IMR-90 (cell line): ENCODE data around the gene CAPN10. TPM values are rescaled to one million over a fixed set of nuclear protein-coding genes. Genes with fewer than 3 reads are reported as not detected.
A peak's percentile ranks its signal among the peaks of the same experiment; 100 is the strongest.

Experiments
- ATAC-seq: fragments of 200-7000 bp; cut with Tn5 transposase; 2 replicates; pipeline ENCODE4 v1.9.1; 2020; ENCODE audit warnings: low read depth, mild to moderate bottlenecking, moderate library complexity
- BruUV-seq: library from RNA; stranded (reverse); fragments of 400-500 nt; replicated peaks from 2 replicates; lab custom pipeline; 2021; lab: Mats Ljungman, UMichigan
- CTCF ChIA-PET: fragments of 300-600 bp; formaldehyde crosslinking; extraction: SDS; loops from one replicate; lab custom pipeline; 2021; ENCODE audit warnings: antibody characterized with exemption; lab: Yijun Ruan, JAX
- POLR2A ChIA-PET: fragments of 300-600 bp; sonication (Branson Sonifier 250); formaldehyde crosslinking; loops from one replicate; lab custom pipeline; 2022; ENCODE audit warnings: antibody characterized with exemption; ENCODE audit not compliant: unreplicated experiment; lab: Charles Lee
- DNase-seq: peaks from one replicate; pipeline ENCODE4 v3.0.0; 2013
- H2AFZ ChIP-seq: replicated peaks from 2 replicates; pipeline ENCODE3; 2013; ENCODE audit warnings: low read length, mild to moderate bottlenecking; ENCODE audit not compliant: poor library complexity
- H2AK5ac ChIP-seq: 2 replicates; pipeline ENCODE4 v1.6.1; 2013; ENCODE audit warnings: low read depth, low read length, inconsistent platforms
- H2AK9ac ChIP-seq: replicated peaks from 2 replicates; pipeline ENCODE3; 2013; ENCODE audit warnings: mild to moderate bottlenecking, low read depth, low read length, moderate library complexity; ENCODE audit not compliant: poor library complexity
- H2BK120ac ChIP-seq: 2 replicates; pipeline ENCODE4 v1.6.1; 2013; ENCODE audit warnings: low read depth, low read length, inconsistent platforms
- H2BK15ac ChIP-seq: 3 replicates; pipeline ENCODE4 v1.6.1; 2013; ENCODE audit warnings: low read depth, low read length, inconsistent platforms
- H2BK20ac ChIP-seq: 2 replicates; pipeline ENCODE4 v1.6.1; 2013; ENCODE audit warnings: low read depth, mild to moderate bottlenecking, inconsistent platforms, low read length, moderate library complexity
- H2BK5ac ChIP-seq: 2 replicates; pipeline ENCODE4 v1.6.1; 2013; ENCODE audit warnings: mild to moderate bottlenecking, low read depth, low read length, inconsistent platforms; ENCODE audit not compliant: poor library complexity, severe bottlenecking
- H3K14ac ChIP-seq: replicated peaks from 2 replicates; pipeline ENCODE4 v1.6.1; 2013; ENCODE audit warnings: low read depth, low read length, inconsistent platforms
- H3K18ac ChIP-seq: 2 replicates; pipeline ENCODE4 v1.6.1; 2013; ENCODE audit warnings: low read depth, low read length, control low read depth
- H3K23ac ChIP-seq: 2 replicates; pipeline ENCODE4 v1.6.1; 2013; ENCODE audit warnings: low read depth, low read length, inconsistent platforms
- H3K27ac ChIP-seq: 2 replicates; pipeline ENCODE4 v1.5.1; 2013; ENCODE audit warnings: mild to moderate bottlenecking, control low read depth, low read length; ENCODE audit not compliant: insufficient read depth
- H3K27me3 ChIP-seq: 2 replicates; pipeline ENCODE4 v1.6.1; 2013; ENCODE audit warnings: low read length; ENCODE audit not compliant: control insufficient read depth, insufficient read depth
- H3K36me3 ChIP-seq: 2 replicates; pipeline ENCODE4 v1.6.1; 2013; ENCODE audit warnings: low read length, mixed read lengths; ENCODE audit not compliant: control insufficient read depth, insufficient read depth
- H3K4ac ChIP-seq: 2 replicates; pipeline ENCODE4 v1.6.1; 2013; ENCODE audit warnings: low read depth, low read length, inconsistent platforms
- H3K4me1 ChIP-seq: 2 replicates; pipeline ENCODE4 v1.6.1; 2013; ENCODE audit warnings: low read length, mixed read lengths; ENCODE audit not compliant: control insufficient read depth, insufficient read depth
- H3K4me2 ChIP-seq: 2 replicates; pipeline ENCODE4 v1.6.1; 2013; ENCODE audit warnings: low read depth, mild to moderate bottlenecking, control low read depth, low read length, moderate library complexity
- H3K4me3 ChIP-seq: 2 replicates; pipeline ENCODE4 v1.5.1; 2013; ENCODE audit warnings: low read depth, mild to moderate bottlenecking, control low read depth, low read length, moderate library complexity; ENCODE audit not compliant: insufficient read depth
- H3K56ac ChIP-seq: 2 replicates; pipeline ENCODE4 v1.6.1; 2013; ENCODE audit warnings: low read length, inconsistent platforms; ENCODE audit not compliant: insufficient read depth; ENCODE audit errors: extremely low read depth
- H3K79me1 ChIP-seq, 2 experiments: 2 replicates each; pipeline ENCODE4 v1.6.1; 2013; ENCODE audit warnings: low read length in 2 of 2, inconsistent platforms in 1 of 2, low read depth in 1 of 2
- H3K9ac ChIP-seq: 2 replicates; pipeline ENCODE4 v1.6.1; 2013; ENCODE audit warnings: low read depth, low read length, control low read depth
- H3K9me1 ChIP-seq: 2 replicates; pipeline ENCODE4 v1.6.1; 2013; ENCODE audit warnings: low read length, inconsistent platforms; ENCODE audit not compliant: insufficient read depth
- H3K9me3 ChIP-seq: 2 replicates; pipeline ENCODE4 v1.6.1; 2013; ENCODE audit warnings: low read length; ENCODE audit not compliant: control insufficient read depth, insufficient read depth
- H4K20me1 ChIP-seq: 2 replicates; pipeline ENCODE4 v1.6.1; 2013; ENCODE audit warnings: low read length, inconsistent platforms; ENCODE audit not compliant: insufficient read depth
- H4K5ac ChIP-seq: 2 replicates; pipeline ENCODE4 v1.6.1; 2013; ENCODE audit warnings: mild to moderate bottlenecking, low read depth, low read length, control low read depth
- H4K8ac ChIP-seq, 2 experiments: 2 replicates each; pipeline ENCODE4 v1.6.1; 2013; ENCODE audit warnings: low read depth in 2 of 2, low read length in 2 of 2, control low read depth in 1 of 2, inconsistent platforms in 1 of 2
- H4K91ac ChIP-seq: 2 replicates; pipeline ENCODE4 v1.6.1; 2013; ENCODE audit warnings: low read depth, low read length, inconsistent platforms; ENCODE audit not compliant: insufficient read depth
- BHLHE40 ChIP-seq: fragments of 150-350 bp; IDR thresholded peaks from 2 replicates; pipeline ENCODE4 v1.6.1; 2016; ENCODE audit warnings: mild to moderate bottlenecking, low read depth, low read length
- CTCF ChIP-seq: conservative IDR thresholded peaks from 2 replicates; pipeline ENCODE4 v1.5.1; 2012; ENCODE audit warnings: mild to moderate bottlenecking, low read depth, low read length, improper control_type of control experiment
- FOS ChIP-seq: fragments of 150-350 bp; IDR thresholded peaks from 2 replicates; pipeline ENCODE4 v1.6.1; 2016; ENCODE audit warnings: low read depth, low read length
- MAFK ChIP-seq: IDR thresholded peaks from 2 replicates; pipeline ENCODE4 v1.6.1; 2012; ENCODE audit warnings: low read depth, low read length, improper control_type of control experiment
- MXI1 ChIP-seq: IDR thresholded peaks from 2 replicates; pipeline ENCODE4 v1.6.1; 2012; ENCODE audit warnings: low read depth, mild to moderate bottlenecking, low read length, moderate library complexity, borderline replicate concordance
- NFE2L2 ChIP-seq: fragments of 150-350 bp; IDR thresholded peaks from 2 replicates; pipeline ENCODE4 v1.6.1; 2016; ENCODE audit warnings: low read depth, mild to moderate bottlenecking, low read length
- POLR2A ChIP-seq: IDR thresholded peaks from 2 replicates; pipeline ENCODE4 v1.6.1; 2012; ENCODE audit warnings: mild to moderate bottlenecking, low read depth, low read length
- RAD21 ChIP-seq: IDR thresholded peaks from 2 replicates; pipeline ENCODE4 v1.6.1; 2012; ENCODE audit warnings: low read length, improper control_type of control experiment
- RFX5 ChIP-seq: IDR thresholded peaks from 2 replicates; pipeline ENCODE4 v1.8.0; 2012; ENCODE audit warnings: low read depth, mild to moderate bottlenecking, low read length, moderate library complexity
- SMC3 ChIP-seq: fragments of 150-350 bp; IDR thresholded peaks from 2 replicates; pipeline ENCODE4 v1.6.1; 2016; ENCODE audit warnings: low read depth, mild to moderate bottlenecking, antibody characterized with exemption, low read length, moderate library complexity
- WGBS, 2 experiments: methylation state at CpG; one replicate each; pipeline versions ENCODE4 v1.1.5 to v1.1.7; 2013; ENCODE audit warnings: missing lambda C conversion rate in 2 of 2; ENCODE audit not compliant: insufficient read length in 1 of 2; ENCODE audit errors: extremely low coverage in 2 of 2; 5-methylcytosine and 5-hydroxymethylcytosine counted together
- dilution Hi-C: fragments of 300-500 bp; cut with HindIII; formaldehyde crosslinking; loops from one replicate; pipeline ENCODE4 v1.14.3; 2018; ENCODE audit warnings: low sequenced_read_pairs; ENCODE audit not compliant: unreplicated experiment
- in situ Hi-C: fragments of 300-500 bp; cut with MboI; formaldehyde crosslinking; loops from 3 replicates; pipeline ENCODE4 v1.14.3; 2019; ENCODE audit warnings: low sequenced_read_pairs, inconsistent platforms, mixed read lengths
- intact Hi-C: fragments of 100-400 bp; cut with micrococcal nuclease; formaldehyde crosslinking; loops from 2 replicates; pipeline ENCODE4 v1.10.0; 2022
- polyA plus RNA-seq, 3 experiments: library from polyadenylated mRNA; depleted of rRNA; stranded (reverse); fragments of >200 nt; gene quantifications; 2 replicates each; pipeline ENCODE4 v1.2.3, GENCODE V29; 2012; ENCODE audit warnings: low replicate concordance in 1 of 3
- total RNA-seq: library from RNA; depleted of rRNA; stranded (reverse); fragments of >200 nt; gene quantifications from 2 replicates; pipeline ENCODE4 v1.2.3, GENCODE V29; 2012

Gene CAPN10
- total and polyA plus RNA-seq, 2 of the 4 experiments (the other 2 are of a cell fraction): 6.3 to 20.9 TPM

- Histone ChIP-seq H3K9me1 (peaks cover 35% of the 10 kb centered on the region), H3K4me2 (peak overlapping the region; percentile 99), H2BK120ac (peak overlapping the region; percentile 38; the same call in 1 of the 2 replicates), H4K20me1 (peaks cover 13% of the 10 kb centered on the region), H3K14ac (peak overlapping the region; percentile 71), H2BK15ac (peak overlapping the region; percentile 11; the same call in 1 of the 3 replicates), H2AK9ac (peak overlapping the region; percentile 97), H4K91ac (peak overlapping the region; percentile 5; the same call in 1 of the 2 replicates), H2AK5ac (peak overlapping the region; percentile 94), H2AFZ (peak overlapping the region; percentile 94), H2BK20ac (peak overlapping the region; percentile 26; the same call in 1 of the 2 replicates), H3K9me3 (no peaks in the 10 kb centered on the region), H3K9ac (peak overlapping the region; percentile 63), H3K27ac (peak overlapping the region; percentile 31; the same call in 1 of the 2 replicates), H4K8ac (peak overlapping the region; percentile 10 to 68; a peak in 3 of 4 replicates), H2BK5ac (peak overlapping the region; percentile 76), H3K23ac (peak overlapping the region; percentile 92), H3K4me3 (peak overlapping the region; percentile 58), H3K36me3 (no peaks in the 10 kb centered on the region), H3K79me1 (peaks cover 17 to 78% of the 10 kb centered on the region in 2 experiments), H3K4me1 (peaks cover 36% of the 10 kb centered on the region), H4K5ac (peak overlapping the region; percentile 45; the same call in 1 of the 2 replicates), H3K4ac (peak overlapping the region; percentile 72), H3K56ac (no peak overlapping the region), H3K27me3 (no peaks in the 10 kb centered on the region), H3K18ac (no peak overlapping the region)
- ChIA-PET POLR2A (no interaction called here), CTCF (no interaction called here)
- no peak for DNase-seq
- dilution Hi-C loops: no loop called here
- 62% methylated on average over 9 of the region's 26 CpGs; no CpG with 5 or more reads in 1 of the 2 experiments for WGBS, 2 experiments
- intact Hi-C loops: loop anchor here (2.0 to 10.0 kb wide), 3 partner anchors 265 to 427 kb away; partner anchors contain the start of gene SNED1
- TF ChIP-seq POLR2A (no peak), CTCF (no peak), BHLHE40 (no peak), NFE2L2 (no peak), RFX5 (no peak), MXI1 (no peak), RAD21 (no peak), SMC3 (no peak), MAFK (no peak), FOS (no peak)
- ATAC-seq: no peak
- no TSS peak for BruUV-seq
- in situ Hi-C loops: no loop called here
These were observed 19.2 kb upstream of the CAPN10 start for GRCh38 chr2:240567137-240567871.
